Thymus (tissue), 11 donors: Measurements from ENCODE around the gene CEP295NL. TPM values are rescaled to one million over a fixed set of nuclear protein-coding genes. Genes with fewer than 3 reads are reported as not detected.

ENCODE experiments used
- DNase-seq, 9 donors: peaks; one replicate each; pipeline ENCODE4 v3.0.0-alpha.2; 2013; ENCODE audit warnings: low spot score in 9 of 9, low read depth in 6 of 9, missing footprints in 1 of 9
- H3K27ac ChIP-seq, 2 donors: one replicate each; pipeline ENCODE4 v1.5.1; 2013; ENCODE audit warnings: control low read depth in 1 of 2, low read depth in 1 of 2, low read length in 1 of 2, mild to moderate bottlenecking in 1 of 2, moderate library complexity in 1 of 2
- H3K27me3 ChIP-seq, 2 donors: one replicate each; pipeline ENCODE4 v1.5.1; 2013; ENCODE audit warnings: low read length in 1 of 2; ENCODE audit not compliant: control insufficient read depth in 2 of 2, insufficient read depth in 1 of 2
- H3K36me3 ChIP-seq, 2 donors: one replicate each; pipeline ENCODE4 v1.5.1; 2013; ENCODE audit warnings: low read length in 1 of 2, mild to moderate bottlenecking in 1 of 2, moderate library complexity in 1 of 2; ENCODE audit not compliant: control insufficient read depth in 2 of 2, insufficient read depth in 2 of 2
- H3K4me1 ChIP-seq, 2 donors: one replicate each; pipeline ENCODE4 v1.5.1; 2013; ENCODE audit warnings: low read length in 2 of 2; ENCODE audit not compliant: control insufficient read depth in 2 of 2, insufficient read depth in 2 of 2
- H3K4me3 ChIP-seq, 2 donors: one replicate each; pipeline ENCODE4 v1.5.1; 2013; ENCODE audit warnings: low read length in 2 of 2, control low read depth in 1 of 2, mild to moderate bottlenecking in 1 of 2
- H3K9me3 ChIP-seq, 2 donors: one replicate each; pipeline ENCODE4 v1.5.1; 2013; ENCODE audit warnings: low read length in 1 of 2, mild to moderate bottlenecking in 1 of 2; ENCODE audit not compliant: control insufficient read depth in 2 of 2, insufficient read depth in 1 of 2
- WGBS: extraction: QIAGEN DNeasy Blood & Tissue Kit; methylation state at CpG from one replicate; pipeline ENCODE4 v1.1.7; 2013; 5-methylcytosine and 5-hydroxymethylcytosine counted together
- polyA plus RNA-seq: library from polyadenylated mRNA; stranded (reverse); fragments of 200-250 nt; gene quantifications from one replicate; pipeline ENCODE4 v1.2.3, GENCODE V29; 2013
- total RNA-seq: library from RNA; stranded (reverse); fragments of 120-200 nt; gene quantifications from one replicate; pipeline ENCODE4 v1.2.4, GENCODE V29; 2013
- donor health status: healthy.

CEP295NL gene
- total and polyA plus RNA-seq, 2 donors = 0.38 to 0.50 TPM

- peaks cover 15 to 43% of the 10 kb centered on the region in 2 donors for H3K36me3 ChIP-seq
- H3K4me1 ChIP-seq = peaks cover 36 to 86% of the 10 kb centered on the region in 2 donors
- 97% methylated on average over 8 of the region's 8 CpGs for WGBS
- no peak for DNase-seq
- no peak overlapping the region for H3K4me3 ChIP-seq
- H3K27me3 ChIP-seq = no peaks in the 10 kb centered on the region
- no peaks in the 10 kb centered on the region for H3K9me3 ChIP-seq
- no peak overlapping the region for H3K27ac ChIP-seq
These were observed 17.0 kb downstream of the CEP295NL start for GRCh38 chr17:78885956-78886355.

GRCh38 chr17:78884876-78885667, 17.9 kb downstream of the CEP295NL start:
- H3K36me3 ChIP-seq = peaks cover 15 to 38% of the 10 kb centered on the region in 2 donors
- WGBS = 97% methylated on average over 24 of the region's 24 CpGs
- H3K4me1 ChIP-seq = peaks cover 39 to 86% of the 10 kb centered on the region in 2 donors
- no peak overlapping the region for H3K4me3 ChIP-seq
- H3K9me3 ChIP-seq = no peaks in the 10 kb centered on the region
- peak overlapping the region in 1 of 2 donors; percentile 0 for H3K27ac ChIP-seq
- no peaks in the 10 kb centered on the region for H3K27me3 ChIP-seq
- no peak for DNase-seq

- 76% methylated on average over 20 of the region's 20 CpGs for WGBS
- Histone ChIP-seq H3K4me3 (no peak overlapping the region), H3K27me3 (no peaks in the 10 kb centered on the region), H3K9me3 (no peaks in the 10 kb centered on the region), H3K27ac (peak overlapping the region; percentile 61 to 80), H3K4me1 (peaks cover 42 to 86% of the 10 kb centered on the region in 2 donors), H3K36me3 (peaks cover 15 to 38% of the 10 kb centered on the region in 2 donors)
- DNase-seq = no peak
These were observed 18.7 kb downstream of the CEP295NL start for GRCh38 chr17:78884148-78884825.

- Histone ChIP-seq H3K4me3 (peak overlapping the region in 1 of 2 donors; percentile 13), H3K27me3 (no peaks in the 10 kb centered on the region), H3K27ac (peak overlapping the region; percentile 61 to 80), H3K4me1 (peaks cover 46 to 86% of the 10 kb centered on the region in 2 donors), H3K36me3 (peaks cover 15 to 38% of the 10 kb centered on the region in 2 donors), H3K9me3 (no peaks in the 10 kb centered on the region)
- WGBS = 20% methylated on average over 24 of the region's 24 CpGs
- DNase-seq = peak in 2 of 9 donors; percentile 41 to 59
These were observed 19.4 kb downstream of the CEP295NL start for GRCh38 chr17:78883533-78884131.

GRCh38 chr17:78883089-78883532, 19.9 kb downstream of the CEP295NL start:
- Histone ChIP-seq H3K27ac (peak overlapping the region; percentile 61 to 80), H3K36me3 (peaks cover 15 to 40% of the 10 kb centered on the region in 2 donors), H3K27me3 (no peaks in the 10 kb centered on the region), H3K4me3 (no peak overlapping the region), H3K4me1 (peaks cover 47 to 86% of the 10 kb centered on the region in 2 donors), H3K9me3 (no peaks in the 10 kb centered on the region)
- WGBS = 40% methylated on average over 10 of the region's 10 CpGs
- DNase-seq = peak in 1 of 9 donors; percentile 50

- Histone ChIP-seq H3K9me3 (no peaks in the 10 kb centered on the region), H3K36me3 (peaks cover 15 to 40% of the 10 kb centered on the region in 2 donors), H3K27me3 (no peaks in the 10 kb centered on the region), H3K4me3 (no peak overlapping the region), H3K27ac (peak overlapping the region; percentile 61 to 72), H3K4me1 (peaks cover 47 to 91% of the 10 kb centered on the region in 2 donors)
- 49% methylated on average over 14 of the region's 14 CpGs for WGBS
- DNase-seq = peak in 1 of 9 donors; percentile 30
These were observed 20.4 kb downstream of the CEP295NL start for GRCh38 chr17:78882540-78883088.

- peaks cover 63 to 97% of the 10 kb centered on the region in 2 donors for H3K4me1 ChIP-seq
- H3K4me3 ChIP-seq = peak overlapping the region; percentile 21 to 40
- H3K27me3 ChIP-seq = no peaks in the 10 kb centered on the region
- H3K27ac ChIP-seq = peak overlapping the region; percentile 88 to 90
- 28% methylated on average over 28 of the region's 28 CpGs for WGBS
- peaks cover 6 to 17% of the 10 kb centered on the region in 2 donors for H3K36me3 ChIP-seq
- DNase-seq = peak in 5 of 9 donors; percentile 51 to 85 (median 68)
- H3K9me3 ChIP-seq = no peaks in the 10 kb centered on the region
These were observed 23.3 kb downstream of the CEP295NL start for GRCh38 chr17:78879635-78880186.

- Histone ChIP-seq H3K36me3 (peaks cover 3 to 21% of the 10 kb centered on the region in 2 donors), H3K9me3 (no peaks in the 10 kb centered on the region), H3K27ac (peak overlapping the region; percentile 88 to 90), H3K27me3 (no peaks in the 10 kb centered on the region), H3K4me1 (peaks cover 61 to 97% of the 10 kb centered on the region in 2 donors), H3K4me3 (peak overlapping the region; percentile 21 to 40)
- DNase-seq = peak in 1 of 9 donors; percentile 45
- WGBS = 84% methylated on average over 14 of the region's 14 CpGs
These were observed 24.0 kb downstream of the CEP295NL start for GRCh38 chr17:78878871-78879527.
